ENCODE results near the gene METTL14. TPM values are rescaled to one million over a fixed set of nuclear protein-coding genes. Genes with fewer than 3 reads are reported as not detected.

METTL14 gene
- total and polyA plus RNA-seq, 2 donors (not counting 1 experiment from before 2014, with no cell fraction given), result 8.0 to 74.8 TPM

GRCh38 chr4:118740869-118741268 is 55.7 kb downstream of the METTL14 start:
- Histone ChIP-seq H3K27ac (ENCODE audit: low read length in 2 of 2) (no peak overlapping the region), H3K9me3 (ENCODE audit: control extremely low read depth in 1 of 3, control insufficient read depth in 2 of 3, insufficient read depth in 1 of 3, low read length in 2 of 3) (no peaks in the 10 kb centered on the region), H3K36me3 (replicated peaks in 1 of 2; ENCODE audit: control extremely low read depth in 1 of 2, control insufficient read depth in 1 of 2, extremely low read depth in 1 of 2, insufficient read depth in 2 of 2, low read length in 1 of 2) (peaks cover 0 to 23% of the 10 kb centered on the region in 2 experiments), H3K79me2 (ENCODE audit: control insufficient read depth, insufficient read depth, low read length) (no peaks in the 10 kb centered on the region), H3K4me3 (ENCODE audit: control extremely low read depth in 1 of 5, extremely low read depth in 1 of 5, insufficient read depth in 1 of 5, low read depth in 2 of 5, low read length in 4 of 5) (no peak overlapping the region), H3K4me1 (ENCODE audit: control insufficient read depth in 2 of 2, insufficient read depth in 2 of 2, low read length in 2 of 2) (no peaks in the 10 kb centered on the region), H4K20me1 (ENCODE audit: control insufficient read depth, insufficient read depth, low read length, poor library complexity, severe bottlenecking) (no peaks in the 10 kb centered on the region), H3K27me3 (replicated peaks in 1 of 4; ENCODE audit: control extremely low read depth in 1 of 4, control insufficient read depth in 3 of 4, insufficient read depth in 4 of 4, low read length in 3 of 4) (no peaks in the 10 kb centered on the region), H3K4me2 (replicated peaks; ENCODE audit: low read depth, low read length, poor library complexity, severe bottlenecking) (no peak overlapping the region), H3K9ac (ENCODE audit: low read length) (no peak overlapping the region), H2AFZ (ENCODE audit: insufficient read depth, low read depth, low read length, poor library complexity, severe bottlenecking) (no peak overlapping the region)
- intact Hi-C loops (cut with micrococcal nuclease), result loop anchor here (1.0 kb wide), 1 partner anchor 149 kb away; no protein-coding TSS in a partner anchor
- Mint-ChIP-seq H3K27ac (no peak overlapping the region), H3K27me3 (no peaks in the 10 kb centered on the region), H3K4me3 (no peak overlapping the region), H3K9me3 (ENCODE audit: insufficient read depth) (no peaks in the 10 kb centered on the region), H3K4me1 (no peaks in the 10 kb centered on the region)
- TF ChIP-seq CTCF (IDR thresholded peaks at IDR 0.05) (peak; percentile 82), EZH2 (IDR thresholded peaks at IDR 0.05; ENCODE audit: borderline replicate concordance, insufficient read depth, low read depth, low read length, poor library complexity, severe bottlenecking) (no peak)
- ATAC-seq (ENCODE audit: low read depth), result no peak
- ChIA-PET CTCF (interaction anchor here (0.7 to 2.8 kb wide), 10 partner anchors 14 to 300 kb away, joined by 3 to 18 read pairs (median 5); no protein-coding TSS in a partner anchor), POLR2A (no interaction called here)
- WGBS (ENCODE audit: insufficient coverage), result no CpG with 5 or more reads among the region's 5 CpGs
- peak; percentile 29 for DNase-seq

GRCh38 chr4:118741301-118741855 is 56.2 kb downstream of the METTL14 start:
- CTCF ChIA-PET, result interaction anchor here (0.6 to 2.8 kb wide), 13 partner anchors 14 to 299 kb away, joined by 3 to 18 read pairs (median 4); no protein-coding TSS in a partner anchor
- H3K4me3 ChIP-seq (ENCODE audit: control extremely low read depth in 1 of 5, extremely low read depth in 1 of 5, insufficient read depth in 1 of 5, low read depth in 2 of 5, low read length in 4 of 5), result no peak overlapping the region
- no peak overlapping the region for H3K9ac ChIP-seq (ENCODE audit: low read length)
- H3K27ac Mint-ChIP-seq, result no peak overlapping the region
- H4K20me1 ChIP-seq (ENCODE audit: control insufficient read depth, insufficient read depth, low read length, poor library complexity, severe bottlenecking), result no peaks in the 10 kb centered on the region
- TF ChIP-seq CTCF (IDR thresholded peaks at IDR 0.05) (peak; percentile 43), EZH2 (IDR thresholded peaks at IDR 0.05; ENCODE audit: borderline replicate concordance, insufficient read depth, low read depth, low read length, poor library complexity, severe bottlenecking) (no peak)
- ATAC-seq (ENCODE audit: low read depth) (no peak), DNase-seq (no peak)
- H3K4me1 Mint-ChIP-seq, result no peaks in the 10 kb centered on the region
- H3K4me2 ChIP-seq (replicated peaks; ENCODE audit: low read depth, low read length, poor library complexity, severe bottlenecking), result no peak overlapping the region
- no peak overlapping the region for H2AFZ ChIP-seq (ENCODE audit: insufficient read depth, low read depth, low read length, poor library complexity, severe bottlenecking)
- no peaks in the 10 kb centered on the region for H3K27me3 ChIP-seq (replicated peaks in 1 of 4; ENCODE audit: control extremely low read depth in 1 of 4, control insufficient read depth in 3 of 4, insufficient read depth in 4 of 4, low read length in 3 of 4)
- no peak overlapping the region for H3K4me3 Mint-ChIP-seq
- H3K9me3 ChIP-seq (ENCODE audit: control extremely low read depth in 1 of 3, control insufficient read depth in 2 of 3, insufficient read depth in 1 of 3, low read length in 2 of 3), result no peaks in the 10 kb centered on the region
- no peaks in the 10 kb centered on the region for H3K9me3 Mint-ChIP-seq (ENCODE audit: insufficient read depth)
- POLR2A ChIA-PET, result no interaction called here
- WGBS (ENCODE audit: insufficient coverage), result 100% methylated on average over 2 of the region's 6 CpGs
- H3K36me3 ChIP-seq (replicated peaks in 1 of 2; ENCODE audit: control extremely low read depth in 1 of 2, control insufficient read depth in 1 of 2, extremely low read depth in 1 of 2, insufficient read depth in 2 of 2, low read length in 1 of 2), result peaks cover 0 to 23% of the 10 kb centered on the region in 2 experiments
- H3K4me1 ChIP-seq (ENCODE audit: control insufficient read depth in 2 of 2, insufficient read depth in 2 of 2, low read length in 2 of 2), result no peaks in the 10 kb centered on the region
- intact Hi-C loops (cut with micrococcal nuclease), result loop anchor here (1.0 kb wide), 1 partner anchor 149 kb away; no protein-coding TSS in a partner anchor
- no peaks in the 10 kb centered on the region for H3K79me2 ChIP-seq (ENCODE audit: control insufficient read depth, insufficient read depth, low read length)
- H3K27ac ChIP-seq (ENCODE audit: low read length in 2 of 2), result no peak overlapping the region
- no peaks in the 10 kb centered on the region for H3K27me3 Mint-ChIP-seq

Data from B cell (primary cell).